GOT3 (cell line): Measurements from ENCODE around the gene TTC19.

Source experiments
- DNase-seq: peaks from one replicate; lab custom pipeline; 2025; ENCODE audit warnings: mixed read lengths; lab: John Stamatoyannopoulos, UW

The TTC19 gene

GRCh38 chr17:15999141-15999973 is at the start of gene TTC19, which contains the start of gene ZSWIM7:
TSS of gene TTC19 (plus strand) at chr17:15999824. CDS start at chr17:15999849, 25 bp downstream.
TSS of gene ZSWIM7 (minus strand) at chr17:15999704. CDS start at chr17:15999594, 110 bp downstream.
- DNase-seq, result peak; percentile 76

GRCh38 chr17:15951368-15952047 is 48.1 kb upstream of the TTC19 start:
- DNase-seq, result no peak

GRCh38 chr17:15952048-15952532 is 47.5 kb upstream of the TTC19 start:
- no peak for DNase-seq

- DNase-seq, result no peak
Observed at GRCh38 chr17:15952916-15953790, 46.5 kb upstream of the TTC19 start.

- no peak for DNase-seq
Observed at GRCh38 chr17:15954222-15954621, 45.4 kb upstream of the TTC19 start.

- no peak for DNase-seq
Observed at GRCh38 chr17:15955793-15956541, 43.7 kb upstream of the TTC19 start.

GRCh38 chr17:15957206-15957605 is 42.4 kb upstream of the TTC19 start:
- no peak for DNase-seq

GRCh38 chr17:15957608-15958307 is 41.9 kb upstream of the TTC19 start:
- no peak for DNase-seq

GRCh38 chr17:15958484-15958854 is 41.2 kb upstream of the TTC19 start:
- no peak for DNase-seq

- DNase-seq, result no peak
Observed at GRCh38 chr17:15963670-15964110, 35.9 kb upstream of the TTC19 start.

GRCh38 chr17:15965528-15965927 is 34.1 kb upstream of the TTC19 start:
- no peak for DNase-seq

GRCh38 chr17:15966183-15966878 is 33.3 kb upstream of the TTC19 start:
- DNase-seq, result no peak

GRCh38 chr17:15966879-15967248 is 32.8 kb upstream of the TTC19 start:
- no peak for DNase-seq

- DNase-seq, result no peak
Observed at GRCh38 chr17:15967706-15968399, 31.8 kb upstream of the TTC19 start.

- no peak for DNase-seq
Observed at GRCh38 chr17:15969463-15969862, 30.2 kb upstream of the TTC19 start.

- no peak for DNase-seq
Observed at GRCh38 chr17:15970500-15970899, 29.1 kb upstream of the TTC19 start.

GRCh38 chr17:15971098-15971678 is 28.4 kb upstream of the TTC19 start:
- no peak for DNase-seq

GRCh38 chr17:15971882-15972281 is 27.7 kb upstream of the TTC19 start:
- no peak for DNase-seq

- DNase-seq, result no peak
Observed at GRCh38 chr17:15972497-15972951, 27.1 kb upstream of the TTC19 start.
